SK-N-SH treated with all-trans-retinoic acid at 6 μM for 48 hours (cell line): ENCODE data around the gene C2orf80.

ENCODE experiments used
- ARNTL ChIP-seq: fragments of 450-650 bp; formaldehyde crosslinking; IDR thresholded peaks from 2 replicates; pipeline ENCODE4 v1.5.0; 2020; ENCODE audit warnings: low read depth, mild to moderate bottlenecking, moderate library complexity, borderline replicate concordance
- CSRNP3 ChIP-seq: fragments of 250-450 bp; sonication (Bioruptor Pico); IDR thresholded peaks from 2 replicates; pipeline ENCODE4 v1.5.1; 2021; ENCODE audit warnings: mild to moderate bottlenecking, moderate library complexity
- ESRRG ChIP-seq: fragments of 250-450 bp; sonication (Bioruptor Pico); IDR thresholded peaks from 2 replicates; pipeline ENCODE4 v1.6.1; 2021; ENCODE audit warnings: mild to moderate bottlenecking
- GLIS3 ChIP-seq: fragments of 250-450 bp; sonication (Bioruptor Pico); IDR thresholded peaks from 2 replicates; pipeline ENCODE4 v1.5.0; 2020; ENCODE audit warnings: mild to moderate bottlenecking, moderate library complexity
- ISL1 ChIP-seq: fragments of 250-450 bp; sonication (Bioruptor Pico); IDR thresholded peaks from 2 replicates; pipeline ENCODE4 v2.1.2; 2022; ENCODE audit warnings: mild to moderate bottlenecking, moderate library complexity
- PATZ1 ChIP-seq: fragments of 250-450 bp; sonication (Bioruptor Pico); IDR thresholded peaks from 2 replicates; pipeline ENCODE4 v1.8.0; 2020; ENCODE audit warnings: mild to moderate bottlenecking, moderate library complexity, borderline replicate concordance
- POU6F1 ChIP-seq: fragments of 250-450 bp; sonication (Bioruptor Pico); IDR thresholded peaks from 2 replicates; pipeline ENCODE4 v1.8.0; 2021; ENCODE audit warnings: low read depth, mild to moderate bottlenecking, moderate library complexity, borderline replicate concordance
- ZC3H10 ChIP-seq: fragments of 250-450 bp; sonication (Bioruptor Pico); IDR thresholded peaks from 2 replicates; pipeline ENCODE4 v1.5.1; 2021; ENCODE audit warnings: mild to moderate bottlenecking, moderate library complexity
- ZFP3 ChIP-seq: fragments of 250-450 bp; sonication (Bioruptor Pico); IDR thresholded peaks from 2 replicates; pipeline ENCODE4 v1.5.0; 2020; ENCODE audit warnings: mild to moderate bottlenecking, moderate library complexity
- ZNF70 ChIP-seq: fragments of 450-650 bp; formaldehyde crosslinking; IDR thresholded peaks from 2 replicates; pipeline ENCODE4 v1.5.0; 2020; ENCODE audit warnings: mild to moderate bottlenecking, moderate library complexity

GRCh38 chr2:208142925-208143799, 46.7 kb downstream of the C2orf80 start:
- no peak for TF ChIP-seq POU6F1 (CRISPR knock-in tag)
- no peak for TF ChIP-seq CSRNP3
- no peak for TF ChIP-seq ZC3H10
- TF ChIP-seq GLIS3 (CRISPR knock-in tag), result no peak
- no peak for TF ChIP-seq ZFP3 (CRISPR knock-in tag)
- TF ChIP-seq ESRRG (CRISPR knock-in tag), result no peak
- TF ChIP-seq ARNTL (CRISPR knock-in tag), result no peak
- TF ChIP-seq PATZ1 (CRISPR knock-in tag), result no peak
- no peak for TF ChIP-seq ISL1 (CRISPR knock-in tag)
- no peak for TF ChIP-seq ZNF70 (CRISPR knock-in tag)
